Hepatocyte (in vitro differentiated cells): ENCODE results near the gene FBH1.

Experiments used
- CTCF ChIP-seq: fragments of 200-600 bp; sonication (generic); IDR thresholded peaks from 2 replicates; pipeline ENCODE4 v1.5.1; 2016; ENCODE audit warnings: antibody characterized with exemption, mild to moderate bottlenecking; ENCODE audit not compliant: poor library complexity
- EZH2 ChIP-seq: fragments of 200-600 bp; sonication (generic); IDR thresholded peaks from 2 replicates; pipeline ENCODE4 v1.6.1; 2016; ENCODE audit warnings: antibody characterized with exemption, mild to moderate bottlenecking, borderline replicate concordance

- TF ChIP-seq CTCF (no peak), EZH2 (no peak)
Measured at GRCh38 chr10:5897504-5897903, 7.5 kb downstream of the FBH1 start.
